Subcutaneous adipose tissue (tissue), 4 donors: ENCODE results near the gene KCNH1. TPM values are rescaled to one million over a fixed set of nuclear protein-coding genes. Genes with fewer than 3 reads are reported as not detected.

Source experiments
- total RNA-seq, 4 donors: library from RNA; depleted of rRNA; stranded (reverse); fragments of >200 nt; gene quantifications; one replicate each; pipeline ENCODE4 v1.1.0, GENCODE V29; 2016
- TF ChIP-seq, protein P1 (sequence below): fragments of 450-650 bp; IDR thresholded peaks from one replicate; pipeline ENCODE4 v1.5.1; 2016; ENCODE audit warnings: low read depth, mild to moderate bottlenecking, control low read depth, antibody characterized with exemption, moderate library complexity

Gene KCNH1
- total RNA-seq, 4 donors from 2014 or later, result 0.44 TPM; not detected in 3

DNA sequence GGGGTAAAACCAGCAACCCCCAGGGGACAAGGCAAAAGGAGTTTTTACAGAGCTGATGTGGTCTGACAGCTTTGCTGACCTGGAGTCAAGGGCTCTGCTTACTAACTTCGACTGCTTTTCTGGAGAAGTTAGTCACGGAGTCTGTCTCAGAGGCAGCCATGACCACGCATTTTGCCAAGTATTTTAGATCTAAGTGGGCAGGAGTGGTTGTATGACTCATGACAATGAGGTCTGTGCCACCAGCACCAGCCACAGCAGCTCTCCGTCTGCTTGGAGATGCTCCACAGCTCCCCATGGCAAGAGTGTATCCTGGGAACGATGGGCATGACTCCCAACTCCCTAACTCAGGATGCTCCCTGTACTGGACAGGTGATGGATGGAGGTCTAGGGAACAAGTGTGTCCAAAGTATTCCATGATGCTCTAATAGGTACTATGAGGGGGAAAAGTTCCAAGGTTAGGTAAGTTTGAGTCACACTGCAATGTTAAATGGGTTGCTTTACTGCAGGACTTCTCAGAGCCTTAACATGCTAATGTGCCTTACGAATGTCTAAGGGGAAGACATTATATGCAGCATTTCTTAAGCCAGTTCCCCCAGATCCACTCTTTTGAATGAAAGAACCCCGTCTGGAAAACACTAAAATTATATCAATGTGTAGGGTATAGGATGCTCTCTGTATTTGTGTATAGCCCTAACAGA lies 446.2 kb downstream of the KCNH1 start:
- TF ChIP-seq, protein P1, sequence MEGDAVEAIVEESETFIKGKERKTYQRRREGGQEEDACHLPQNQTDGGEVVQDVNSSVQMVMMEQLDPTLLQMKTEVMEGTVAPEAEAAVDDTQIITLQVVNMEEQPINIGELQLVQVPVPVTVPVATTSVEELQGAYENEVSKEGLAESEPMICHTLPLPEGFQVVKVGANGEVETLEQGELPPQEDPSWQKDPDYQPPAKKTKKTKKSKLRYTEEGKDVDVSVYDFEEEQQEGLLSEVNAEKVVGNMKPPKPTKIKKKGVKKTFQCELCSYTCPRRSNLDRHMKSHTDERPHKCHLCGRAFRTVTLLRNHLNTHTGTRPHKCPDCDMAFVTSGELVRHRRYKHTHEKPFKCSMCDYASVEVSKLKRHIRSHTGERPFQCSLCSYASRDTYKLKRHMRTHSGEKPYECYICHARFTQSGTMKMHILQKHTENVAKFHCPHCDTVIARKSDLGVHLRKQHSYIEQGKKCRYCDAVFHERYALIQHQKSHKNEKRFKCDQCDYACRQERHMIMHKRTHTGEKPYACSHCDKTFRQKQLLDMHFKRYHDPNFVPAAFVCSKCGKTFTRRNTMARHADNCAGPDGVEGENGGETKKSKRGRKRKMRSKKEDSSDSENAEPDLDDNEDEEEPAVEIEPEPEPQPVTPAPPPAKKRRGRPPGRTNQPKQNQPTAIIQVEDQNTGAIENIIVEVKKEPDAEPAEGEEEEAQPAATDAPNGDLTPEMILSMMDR, result no peak

DNA sequence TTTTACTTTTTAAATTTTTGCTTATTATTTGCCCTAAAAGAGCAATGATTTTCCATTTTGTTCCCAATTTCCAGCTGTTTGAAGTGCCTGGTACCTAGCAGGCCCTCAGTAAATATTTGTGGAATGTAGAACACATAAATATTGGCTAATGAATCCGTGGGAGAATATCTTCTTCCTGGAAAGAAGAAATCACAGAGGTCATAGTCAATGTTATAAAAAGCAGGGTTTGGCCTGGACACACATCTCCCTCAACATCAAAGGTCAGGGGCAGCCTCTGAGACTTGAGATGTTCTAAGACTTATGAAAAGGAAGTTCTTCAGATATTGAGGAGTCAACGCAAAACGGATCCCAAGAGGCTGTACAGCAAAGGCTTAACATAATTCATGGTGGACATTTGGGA lies 447.1 kb downstream of the KCNH1 start:
- TF ChIP-seq, protein P1, result no peak

DNA sequence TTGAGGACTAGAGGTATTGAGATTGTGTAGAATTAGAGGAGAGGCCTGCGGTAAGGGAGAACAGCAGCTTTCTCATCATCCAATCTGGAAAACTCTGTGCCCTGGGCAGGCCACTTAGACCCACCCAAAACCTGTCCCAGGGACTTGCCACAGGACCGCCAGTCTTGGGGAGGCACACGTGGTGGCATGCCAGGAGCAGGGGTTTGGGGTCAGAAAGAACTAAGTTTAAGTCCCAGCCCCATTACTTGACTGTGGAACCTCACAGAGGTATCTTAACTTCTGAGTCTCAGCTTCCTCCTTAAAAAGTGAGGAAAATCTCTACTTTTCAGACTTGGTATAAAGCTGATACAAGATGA lies 448.7 kb downstream of the KCNH1 start:
- TF ChIP-seq, protein P1, result no peak

DNA sequence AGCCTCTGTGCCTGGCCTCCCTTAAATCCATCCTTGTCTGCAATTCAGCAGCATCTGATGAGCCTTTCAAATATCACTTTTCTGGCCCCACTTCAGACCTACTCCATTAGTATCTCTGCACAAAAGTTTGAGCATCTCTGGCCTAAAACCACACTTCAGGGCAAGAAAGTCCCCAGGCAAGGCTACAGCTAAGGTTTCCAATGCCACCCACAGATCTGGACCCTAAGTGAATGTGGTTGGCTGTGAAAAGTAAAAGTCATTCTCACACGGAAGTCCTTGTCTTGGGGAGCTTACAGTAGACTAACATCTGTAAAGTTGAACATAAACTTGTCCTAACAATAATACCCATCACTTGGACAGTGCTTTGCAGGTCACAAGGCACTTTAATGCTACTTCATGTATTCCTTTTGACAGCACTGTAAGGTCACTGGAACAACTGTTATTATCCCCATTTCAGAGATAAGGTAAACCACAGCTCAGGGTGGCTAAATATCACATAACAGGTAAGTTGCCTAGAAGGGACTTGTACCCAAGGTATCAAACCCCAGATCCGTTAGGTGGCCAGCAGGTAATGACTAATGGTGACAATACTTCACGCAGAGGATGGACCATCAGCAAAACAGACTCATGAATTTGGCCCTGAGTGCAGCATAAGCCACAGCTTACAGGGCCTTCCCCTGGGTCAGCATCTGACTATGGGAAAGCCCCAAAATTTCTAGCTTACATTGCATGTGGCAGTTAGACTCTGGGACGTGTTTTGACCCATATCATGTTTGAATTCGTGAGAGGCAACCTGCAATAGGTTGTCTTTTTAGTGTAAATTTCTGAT lies 449.3 kb downstream of the KCNH1 start:
- TF ChIP-seq, protein P1, result no peak

DNA sequence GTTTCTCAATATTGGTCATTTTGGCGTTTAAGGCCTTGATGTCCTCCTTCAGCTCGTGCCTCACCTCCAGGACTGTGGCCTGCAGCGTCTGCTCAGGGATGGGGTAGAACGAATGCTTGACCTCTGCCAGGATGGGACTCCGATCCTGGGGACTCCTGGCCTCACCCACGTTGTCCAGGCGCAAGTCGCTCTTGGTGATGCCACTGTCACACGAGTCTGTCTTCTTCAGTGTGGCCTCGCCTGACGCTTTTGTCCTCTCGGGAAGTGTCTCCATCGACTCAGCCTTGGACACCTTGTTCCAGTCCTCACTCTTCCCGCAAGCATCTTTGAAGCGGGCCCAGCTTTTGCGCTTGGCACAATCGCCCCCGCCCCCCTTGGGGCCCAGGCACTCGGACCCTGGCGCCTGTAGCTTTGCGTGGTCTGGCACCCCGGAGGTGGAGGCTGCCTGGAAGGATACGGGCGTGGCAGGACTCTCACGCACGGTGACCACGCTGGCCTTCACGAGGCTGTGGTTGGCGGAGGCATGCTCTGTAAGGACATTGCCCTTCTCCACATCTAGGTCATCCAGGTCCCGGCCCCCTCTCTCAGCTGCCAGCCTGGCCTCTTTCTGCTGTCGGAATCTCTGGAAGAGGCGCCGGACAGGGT lies 450.4 kb downstream of the KCNH1 start:
- TF ChIP-seq, protein P1, result no peak

DNA sequence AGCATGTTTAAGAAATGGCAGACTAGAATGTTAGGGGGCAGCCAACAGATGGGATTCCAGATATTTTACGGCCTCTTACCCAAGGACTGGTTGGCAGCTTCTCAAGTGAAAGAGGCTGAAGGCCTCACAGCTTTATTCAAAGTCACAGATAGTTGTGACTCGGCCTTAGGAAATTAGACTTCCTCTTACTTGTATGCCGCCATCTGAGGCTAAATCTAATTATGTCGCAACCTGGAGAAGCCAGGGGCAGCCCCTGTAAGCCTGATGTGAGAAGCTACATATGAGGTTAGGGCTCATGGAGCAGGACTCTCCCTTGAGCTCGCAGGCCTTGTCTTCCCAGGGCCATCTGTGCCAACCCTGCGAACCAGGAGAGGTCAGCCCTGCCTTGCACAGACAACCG lies 452.8 kb downstream of the KCNH1 start:
- TF ChIP-seq, protein P1, result no peak

DNA sequence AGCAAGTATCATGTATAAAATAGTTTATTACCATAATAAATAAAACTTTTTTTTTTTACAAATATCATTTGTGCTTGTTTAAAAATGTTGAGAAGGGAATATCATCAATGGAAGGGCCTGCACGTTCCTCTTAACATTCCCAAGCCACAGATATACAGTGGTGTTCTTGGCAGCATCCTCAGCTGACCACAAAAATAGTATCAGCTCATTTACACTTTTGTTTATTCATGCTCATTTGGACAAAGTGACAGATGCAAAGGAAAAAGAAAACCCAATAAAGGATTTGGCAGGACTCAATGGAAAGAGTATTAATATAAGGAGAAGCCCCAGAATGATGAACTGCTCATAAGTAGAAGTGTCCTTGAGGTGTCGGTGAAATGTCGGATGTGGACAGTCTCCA lies 455.6 kb downstream of the KCNH1 start:
- TF ChIP-seq, protein P1, result no peak
